HG03103 (cell line): ENCODE results near the gene MR1.

Experiments used
- ATAC-seq: cut with Tn5 transposase; IDR thresholded peaks from one replicate; pipeline ENCODE4 v1.9.1; 2021; ENCODE audit warnings: low read depth; ENCODE audit not compliant: unreplicated experiment

The MR1 gene

GRCh38 chr1:181104790-181105133 is 71.0 kb downstream of the MR1 start:
- ATAC-seq: no peak

- peak; percentile 69 for ATAC-seq
These were observed 71.6 kb downstream of the MR1 start for GRCh38 chr1:181105134-181106021.

GRCh38 chr1:181106022-181106312 is 72.2 kb downstream of the MR1 start:
- ATAC-seq: no peak

- no peak for ATAC-seq
These were observed 72.7 kb downstream of the MR1 start for GRCh38 chr1:181106479-181106878.

- ATAC-seq: no peak
These were observed 73.9 kb downstream of the MR1 start for GRCh38 chr1:181107711-181108110.

- ATAC-seq: no peak
These were observed 74.6 kb downstream of the MR1 start for GRCh38 chr1:181108304-181108867.

- ATAC-seq: no peak
These were observed 76.2 kb downstream of the MR1 start for GRCh38 chr1:181110013-181110412.
